Kidney epithelial cell (primary cell): Measurements from ENCODE around the gene C12orf42. TPM values are rescaled to one million over a fixed set of nuclear protein-coding genes. Genes with fewer than 3 reads are reported as not detected.
A peak's percentile ranks its signal among the peaks of the same experiment; 100 is the strongest.

ENCODE experiments used
- DNase-seq: peaks from one replicate; pipeline ENCODE4 v3.0.0-alpha.2; 2010; ENCODE audit warnings: low read depth
- H3K27me3 ChIP-seq: 2 replicates; pipeline ENCODE4 v1.6.0; 2011; ENCODE audit warnings: low read length; ENCODE audit not compliant: control insufficient read depth, insufficient read depth
- H3K36me3 ChIP-seq: 2 replicates; pipeline ENCODE4 v1.5.1; 2011; ENCODE audit warnings: low read length; ENCODE audit not compliant: control insufficient read depth, insufficient read depth
- H3K4me3 ChIP-seq: 2 replicates; pipeline ENCODE4 v1.5.1; 2011; ENCODE audit warnings: low read depth, mild to moderate bottlenecking, control low read depth, low read length
- CTCF ChIP-seq: IDR thresholded peaks from 2 replicates; pipeline ENCODE4 v1.5.1; 2011; ENCODE audit warnings: mild to moderate bottlenecking, moderate library complexity, low read length, control low read depth, inconsistent platforms; ENCODE audit not compliant: insufficient read depth, poor library complexity, severe bottlenecking
- total RNA-seq: library from RNA; depleted of rRNA; stranded (reverse); fragments of >200 nt; gene quantifications from 2 replicates; pipeline ENCODE4 v1.2.3, GENCODE V29; 2015

Gene C12orf42
- total RNA-seq, 1 donor from 2014 or later: not detected

DNA sequence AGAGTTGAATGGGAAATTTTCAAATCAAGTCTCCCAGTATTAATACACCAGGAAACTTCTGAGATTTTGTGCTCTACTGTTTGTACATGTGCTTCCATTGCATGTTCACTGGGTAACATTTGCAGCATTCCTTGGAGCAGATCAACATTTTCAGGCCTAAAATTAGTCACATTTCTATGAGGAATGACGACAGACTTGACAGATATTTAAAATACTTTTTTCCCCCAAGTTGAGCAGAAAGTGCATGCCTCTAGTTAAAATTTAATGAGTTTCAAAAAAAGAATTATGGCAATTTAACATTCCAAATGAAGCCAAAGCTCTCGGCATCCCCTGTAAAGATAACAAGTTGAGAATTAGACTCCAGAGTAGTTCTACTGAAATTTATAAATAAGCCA, 72.3 kb downstream of the C12orf42 start:
- Histone ChIP-seq H3K4me3 (no peak overlapping the region), H3K27me3 (no peaks in the 10 kb centered on the region), H3K36me3 (no peaks in the 10 kb centered on the region)
- no peak for DNase-seq
- no peak for TF ChIP-seq CTCF

- TF ChIP-seq CTCF: no peak
- Histone ChIP-seq H3K4me3 (no peak overlapping the region), H3K27me3 (no peaks in the 10 kb centered on the region), H3K36me3 (no peaks in the 10 kb centered on the region)
- DNase-seq: no peak
Measured at GRCh38 chr12:103422746-103423515, 72.8 kb downstream of the C12orf42 start.

GRCh38 chr12:103422328-103422727, 73.4 kb downstream of the C12orf42 start:
- DNase-seq: no peak
- Histone ChIP-seq H3K27me3 (no peaks in the 10 kb centered on the region), H3K36me3 (no peaks in the 10 kb centered on the region), H3K4me3 (no peak overlapping the region)
- TF ChIP-seq CTCF: no peak

DNA sequence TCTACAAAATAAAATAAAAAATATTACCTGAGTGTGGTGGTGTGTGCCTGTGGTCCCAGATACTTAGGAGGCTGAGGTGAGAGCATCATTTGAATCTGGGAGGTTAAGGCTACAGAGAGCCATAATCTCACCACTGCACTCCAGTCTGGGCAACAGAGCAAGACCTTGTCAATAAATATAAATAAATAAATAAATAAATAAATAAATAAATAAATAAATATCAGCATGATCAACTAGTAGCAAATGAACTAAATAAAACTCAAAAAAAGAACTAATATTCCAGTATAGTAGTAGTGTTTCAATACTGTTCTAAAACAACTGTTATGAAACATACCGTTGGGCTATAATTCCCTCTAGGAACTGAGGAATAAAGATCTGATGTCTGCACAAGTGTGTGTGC, 74.4 kb downstream of the C12orf42 start:
- no peak for DNase-seq
- Histone ChIP-seq H3K27me3 (no peaks in the 10 kb centered on the region), H3K36me3 (no peaks in the 10 kb centered on the region), H3K4me3 (no peak overlapping the region)
- TF ChIP-seq CTCF: no peak

- TF ChIP-seq CTCF: no peak
- DNase-seq: no peak
- H3K27me3 ChIP-seq: no peaks in the 10 kb centered on the region
Measured at GRCh38 chr12:103415681-103416080, 80.1 kb downstream of the C12orf42 start.

DNA sequence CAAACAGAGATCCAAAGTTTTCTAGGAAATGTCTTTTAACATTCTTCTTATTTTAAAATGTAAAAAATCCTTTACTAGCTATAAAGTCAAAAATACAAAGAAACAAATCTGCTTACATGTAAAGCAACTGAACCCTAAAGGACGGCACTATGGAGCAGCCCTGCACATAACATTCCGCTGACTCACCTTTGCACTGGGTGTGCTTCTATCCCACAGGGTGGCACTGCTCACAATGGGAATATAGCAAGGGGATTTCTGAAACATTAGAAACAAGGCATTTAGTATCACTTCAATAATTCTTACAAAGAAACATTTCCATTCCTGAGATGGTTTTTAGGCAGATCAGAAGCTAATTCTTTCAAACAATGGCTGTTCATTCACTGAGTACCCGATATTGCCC, 94.3 kb downstream of the C12orf42 start:
- peak; percentile 25 for TF ChIP-seq CTCF
- Histone ChIP-seq H3K36me3 (no peaks in the 10 kb centered on the region), H3K27me3 (no peaks in the 10 kb centered on the region), H3K4me3 (no peak overlapping the region)
- peak; percentile 18 for DNase-seq

More at GRCh38 chr12:103415681-103416080, 80.1 kb downstream of the C12orf42 start:
- H3K36me3 ChIP-seq: no peaks in the 10 kb centered on the region
- no peak overlapping the region for H3K4me3 ChIP-seq
